NCI-H510A treated with DMSO at 0.1 percent for 48 hours (cell line): ENCODE data around the gene PRRG3.
"Not testable (repeated sequence)": the region's sequence is repeated elsewhere in the genome, so short reads cannot be mapped to it uniquely, and the experiment has no call there.

Experiments used
- DNase-seq: peaks from one replicate; lab custom pipeline; 2025; lab: John Stamatoyannopoulos, UW

Gene PRRG3

GRCh38 chrX:151694661-151695582 lies at the start of gene PRRG3:
Gene PRRG3 (plus strand): TSS chrX:151695458. CDS start chrX:151698815, 3,357 bp downstream.
- DNase-seq = no peak

- no peak for DNase-seq
Observed at GRCh38 chrX:151675121-151675746, 20.0 kb upstream of the PRRG3 start.

GRCh38 chrX:151676196-151676595 lies 19.1 kb upstream of the PRRG3 start:
- no peak for DNase-seq

GRCh38 chrX:151679798-151680402 lies 15.4 kb upstream of the PRRG3 start:
- DNase-seq = no peak

GRCh38 chrX:151680805-151681204 lies 14.5 kb upstream of the PRRG3 start:
- peak; percentile 11 for DNase-seq

GRCh38 chrX:151687635-151688034 lies 7.6 kb upstream of the PRRG3 start:
- DNase-seq = no peak

GRCh38 chrX:151688695-151689094 lies 6.6 kb upstream of the PRRG3 start:
- DNase-seq = no peak

- DNase-seq = no peak
Observed at GRCh38 chrX:151692825-151693224, 2.4 kb upstream of the PRRG3 start.

GRCh38 chrX:151694121-151694520 lies 1.1 kb upstream of the PRRG3 start:
- DNase-seq = no peak

- DNase-seq = no peak
Observed at GRCh38 chrX:151695583-151696340, 504 bp downstream of the PRRG3 start.

GRCh38 chrX:151697082-151697481 lies 1.8 kb downstream of the PRRG3 start:
- DNase-seq = not testable (repeated sequence)

GRCh38 chrX:151697522-151697921 lies 2.3 kb downstream of the PRRG3 start:
- DNase-seq = no peak

GRCh38 chrX:151698485-151698884 lies 3.2 kb downstream of the PRRG3 start:
- DNase-seq = no peak

GRCh38 chrX:151699746-151700145 lies 4.5 kb downstream of the PRRG3 start:
- DNase-seq = no peak

GRCh38 chrX:151700581-151700980 lies 5.3 kb downstream of the PRRG3 start:
- DNase-seq = no peak

GRCh38 chrX:151701071-151701470 lies 5.8 kb downstream of the PRRG3 start:
- DNase-seq = no peak

- DNase-seq = no peak
Observed at GRCh38 chrX:151701531-151701930, 6.3 kb downstream of the PRRG3 start.

- DNase-seq = no peak
Observed at GRCh38 chrX:151702026-151702714, 6.9 kb downstream of the PRRG3 start.

GRCh38 chrX:151702741-151703340 lies 7.6 kb downstream of the PRRG3 start:
- no peak for DNase-seq

- no peak for DNase-seq
Observed at GRCh38 chrX:151703487-151703886, 8.2 kb downstream of the PRRG3 start.

GRCh38 chrX:151704041-151704663 lies 8.9 kb downstream of the PRRG3 start:
- no peak for DNase-seq
